ENCODE measurements around the gene METTL25. TPM values are rescaled to one million over a fixed set of nuclear protein-coding genes. Genes with fewer than 3 reads are reported as not detected.

The METTL25 gene
- total RNA-seq, 2 experiments from 2014 or later, result 8.0 to 12.5 TPM

- intact Hi-C loops (cut with micrococcal nuclease; ENCODE audit: unreplicated experiment), result no loop called here
- Histone ChIP-seq H3K4me3 (ENCODE audit: low read depth, low read length, poor library complexity, severe bottlenecking) (no peak overlapping the region), H3K79me2 (ENCODE audit: insufficient read depth, low read depth, low read length) (no peaks in the 10 kb centered on the region), H3K4me1 (ENCODE audit: insufficient read depth, low read length, poor library complexity, severe bottlenecking) (no peaks in the 10 kb centered on the region), H3K4me2 (ENCODE audit: low read length) (no peak overlapping the region), H2AFZ (ENCODE audit: low read length) (no peak overlapping the region), H3K36me3 (ENCODE audit: insufficient read depth, low read length) (no peaks in the 10 kb centered on the region), H3K9me3 (ENCODE audit: low read length) (no peaks in the 10 kb centered on the region), H3K27ac (ENCODE audit: low read depth, low read length, poor library complexity, severe bottlenecking) (no peak overlapping the region), H4K20me1 (ENCODE audit: insufficient read depth, low read length) (no peaks in the 10 kb centered on the region), H3K9me2 (ENCODE audit: insufficient read depth, low read length) (no peaks in the 10 kb centered on the region)
- no peak for DNase-seq (ENCODE audit: low spot score)
- BruUV-seq (replicated peaks), result no TSS peak
- ChIA-PET CTCF (ENCODE audit: unreplicated experiment) (no interaction called here), POLR2A (no interaction called here)
- TF ChIP-seq EZH2phosphoT487 (IDR thresholded peaks at IDR 0.05; ENCODE audit: borderline replicate concordance, low read depth, low read length), result no peak
- TF ChIP-seq CTCF (conservative IDR thresholded peaks at IDR 0.05; ENCODE audit: low read length), result no peak
Observed at GRCh38 chr12:82468563-82468962, 110.2 kb downstream of the METTL25 start.

- BruUV-seq (replicated peaks), result no TSS peak
- TF ChIP-seq CTCF (conservative IDR thresholded peaks at IDR 0.05; ENCODE audit: low read length) (no peak), EZH2phosphoT487 (IDR thresholded peaks at IDR 0.05; ENCODE audit: borderline replicate concordance, low read depth, low read length) (no peak)
- no peaks in the 10 kb centered on the region for H3K4me1 ChIP-seq (ENCODE audit: insufficient read depth, low read length, poor library complexity, severe bottlenecking)
- CTCF ChIA-PET (ENCODE audit: unreplicated experiment), result no interaction called here
- POLR2A ChIA-PET, result no interaction called here
- intact Hi-C loops (cut with micrococcal nuclease; ENCODE audit: unreplicated experiment), result no loop called here
- no peak overlapping the region for H3K4me3 ChIP-seq (ENCODE audit: low read depth, low read length, poor library complexity, severe bottlenecking)
- H4K20me1 ChIP-seq (ENCODE audit: insufficient read depth, low read length), result no peaks in the 10 kb centered on the region
- no peak overlapping the region for H3K27ac ChIP-seq (ENCODE audit: low read depth, low read length, poor library complexity, severe bottlenecking)
- H3K9me3 ChIP-seq (ENCODE audit: low read length), result no peaks in the 10 kb centered on the region
- no peaks in the 10 kb centered on the region for H3K36me3 ChIP-seq (ENCODE audit: insufficient read depth, low read length)
- H3K4me2 ChIP-seq (ENCODE audit: low read length), result no peak overlapping the region
- H3K9me2 ChIP-seq (ENCODE audit: insufficient read depth, low read length), result no peaks in the 10 kb centered on the region
- DNase-seq (ENCODE audit: low spot score), result no peak
- no peak overlapping the region for H2AFZ ChIP-seq (ENCODE audit: low read length)
- no peaks in the 10 kb centered on the region for H3K79me2 ChIP-seq (ENCODE audit: insufficient read depth, low read depth, low read length)
Observed at GRCh38 chr12:82470906-82471512, 112.7 kb downstream of the METTL25 start.

GRCh38 chr12:82473111-82473754 is 114.9 kb downstream of the METTL25 start:
- H3K4me1 ChIP-seq (ENCODE audit: insufficient read depth, low read length, poor library complexity, severe bottlenecking), result no peaks in the 10 kb centered on the region
- TF ChIP-seq CTCF (conservative IDR thresholded peaks at IDR 0.05; ENCODE audit: low read length) (no peak), EZH2phosphoT487 (IDR thresholded peaks at IDR 0.05; ENCODE audit: borderline replicate concordance, low read depth, low read length) (no peak)
- H3K79me2 ChIP-seq (ENCODE audit: insufficient read depth, low read depth, low read length), result no peaks in the 10 kb centered on the region
- no TSS peak for BruUV-seq (replicated peaks)
- no peaks in the 10 kb centered on the region for H3K36me3 ChIP-seq (ENCODE audit: insufficient read depth, low read length)
- intact Hi-C loops (cut with micrococcal nuclease; ENCODE audit: unreplicated experiment), result no loop called here
- H3K4me2 ChIP-seq (ENCODE audit: low read length), result no peak overlapping the region
- POLR2A ChIA-PET, result interaction anchor here (0.6 kb wide), 1 partner anchor 524 kb away, joined by 3 read pairs; no protein-coding TSS in a partner anchor
- H3K9me2 ChIP-seq (ENCODE audit: insufficient read depth, low read length), result no peaks in the 10 kb centered on the region
- H3K4me3 ChIP-seq (ENCODE audit: low read depth, low read length, poor library complexity, severe bottlenecking), result no peak overlapping the region
- no peaks in the 10 kb centered on the region for H4K20me1 ChIP-seq (ENCODE audit: insufficient read depth, low read length)
- no peaks in the 10 kb centered on the region for H3K9me3 ChIP-seq (ENCODE audit: low read length)
- CTCF ChIA-PET (ENCODE audit: unreplicated experiment), result no interaction called here
- H3K27ac ChIP-seq (ENCODE audit: low read depth, low read length, poor library complexity, severe bottlenecking), result no peak overlapping the region
- no peak overlapping the region for H2AFZ ChIP-seq (ENCODE audit: low read length)
- no peak for DNase-seq (ENCODE audit: low spot score)
